Liver (tissue), 9 donors: ENCODE measurements around the gene POLR2C. TPM values are rescaled to one million over a fixed set of nuclear protein-coding genes. Genes with fewer than 3 reads are reported as not detected.

Experiments
- DNase-seq: peaks from one replicate; pipeline ENCODE4 v3.0.0-alpha.2; 2017; ENCODE audit warnings: low spot score
- H3K27ac ChIP-seq, 2 donors: one replicate each; pipeline ENCODE4 v1.7.0; 2013; ENCODE audit warnings: inconsistent platforms in 2 of 2, low read length in 2 of 2, control low read depth in 1 of 2, low read depth in 1 of 2, mild to moderate bottlenecking in 1 of 2
- H3K27me3 ChIP-seq, 4 donors: one replicate each; pipeline versions ENCODE4 v1.6.1 to v1.7.0; 2013; ENCODE audit warnings: low read length in 3 of 4, inconsistent platforms in 1 of 4, mild to moderate bottlenecking in 1 of 4, moderate library complexity in 1 of 4; ENCODE audit not compliant: control insufficient read depth in 4 of 4, insufficient read depth in 4 of 4
- H3K36me3 ChIP-seq, 4 donors: one replicate each; pipeline versions ENCODE4 v1.6.1 to v1.7.0; 2013; ENCODE audit warnings: low read length in 3 of 4, mild to moderate bottlenecking in 3 of 4, low read depth in 1 of 4, moderate library complexity in 1 of 4; ENCODE audit not compliant: control insufficient read depth in 4 of 4, insufficient read depth in 3 of 4
- H3K4me1 ChIP-seq, 4 donors: one replicate each; pipeline versions ENCODE4 v1.6.1 to v1.7.0; 2013; ENCODE audit warnings: low read length in 3 of 4, mild to moderate bottlenecking in 3 of 4, moderate library complexity in 1 of 4; ENCODE audit not compliant: control insufficient read depth in 4 of 4, insufficient read depth in 4 of 4
- H3K4me3 ChIP-seq, 3 donors: one replicate each; pipeline versions ENCODE4 v1.6.1 to v1.7.0; 2013; ENCODE audit warnings: low read length in 3 of 3, control low read depth in 1 of 3, low read depth in 1 of 3, mild to moderate bottlenecking in 1 of 3
- H3K9ac ChIP-seq, 2 donors: one replicate each; pipeline ENCODE4 v1.7.0; 2013; ENCODE audit warnings: low read length in 2 of 2, mild to moderate bottlenecking in 2 of 2, moderate library complexity in 2 of 2, control low read depth in 1 of 2, low read depth in 1 of 2
- H3K9me3 ChIP-seq, 4 donors: one replicate each; pipeline versions ENCODE4 v1.6.1 to v1.7.0; 2013; ENCODE audit warnings: low read length in 3 of 4; ENCODE audit not compliant: control insufficient read depth in 4 of 4
- EGR1 ChIP-seq, 2 donors: IDR thresholded peaks; 2 replicates each; pipeline ENCODE4 v1.6.1; 2016 to 2018; ENCODE audit warnings: antibody characterized with exemption in 2 of 2, low read depth in 2 of 2
- FOXA1 ChIP-seq: IDR thresholded peaks from 2 replicates; pipeline ENCODE4 v1.6.1; 2016; ENCODE audit warnings: antibody characterized with exemption
- GABPA ChIP-seq, 2 donors: IDR thresholded peaks in 1 of 2; conservative IDR thresholded peaks in 1 of 2; 2 replicates each; pipeline ENCODE4 v1.6.1; 2016; ENCODE audit warnings: antibody characterized with exemption in 2 of 2, mild to moderate bottlenecking in 1 of 2, moderate library complexity in 1 of 2
- HNF4A ChIP-seq, 2 donors: conservative IDR thresholded peaks; 2 replicates each; pipeline ENCODE4 v1.6.1; 2016; ENCODE audit warnings: antibody characterized with exemption in 2 of 2, mild to moderate bottlenecking in 2 of 2
- HNF4G ChIP-seq: IDR thresholded peaks from 2 replicates; pipeline ENCODE4 v1.6.1; 2016; ENCODE audit warnings: antibody characterized with exemption
- JUND ChIP-seq, 2 donors: IDR thresholded peaks; 2 replicates each; pipeline ENCODE4 v1.6.1; 2016; ENCODE audit warnings: antibody characterized with exemption in 2 of 2
- MAX ChIP-seq: IDR thresholded peaks from 2 replicates; pipeline ENCODE4 v1.6.1; 2016; ENCODE audit warnings: antibody characterized with exemption
- RAD21 ChIP-seq, 2 donors: IDR thresholded peaks; 2 replicates each; pipeline ENCODE4 v1.6.1; 2016; ENCODE audit warnings: antibody characterized with exemption in 2 of 2, mild to moderate bottlenecking in 2 of 2
- REST ChIP-seq: IDR thresholded peaks from 2 replicates; pipeline ENCODE4 v1.6.1; 2016; ENCODE audit warnings: antibody characterized with exemption, mild to moderate bottlenecking
- RXRA ChIP-seq, 2 donors: IDR thresholded peaks; 2 replicates each; pipeline ENCODE4 v1.6.1; 2017 to 2018; ENCODE audit warnings: antibody characterized with exemption in 2 of 2, mild to moderate bottlenecking in 1 of 2
- SP1 ChIP-seq: IDR thresholded peaks from 2 replicates; pipeline ENCODE4 v1.6.1; 2018; ENCODE audit warnings: antibody characterized with exemption, mild to moderate bottlenecking
- TAF1 ChIP-seq: conservative IDR thresholded peaks from 2 replicates; pipeline ENCODE4 v1.6.1; 2016; ENCODE audit warnings: antibody characterized with exemption, mild to moderate bottlenecking
- WGBS: extraction: QIAGEN DNeasy Blood & Tissue Kit; methylation state at CpG from one replicate; pipeline ENCODE4 v1.1.7; 2013; 5-methylcytosine and 5-hydroxymethylcytosine counted together
- polyA plus RNA-seq, 2 donors: library from polyadenylated mRNA; stranded (reverse) in 1 of 2; unstranded in 1 of 2; fragments of 200-250 nt in 1 of 2; fragments of >200 nt in 1 of 2; fragmentation: Nextera tagmentation in 1 of 2; extraction: Ambion mirVana in 1 of 2; gene quantifications; one replicate each; pipeline versions ENCODE4 v1.2.1 to v1.2.3, GENCODE V29; 2013 to 2015
- total RNA-seq, 2 donors: library from RNA; depleted of rRNA; stranded (reverse); fragments of >200 nt; gene quantifications; one replicate each; pipeline ENCODE4 v1.2.3, GENCODE V29; 2014
- donor health status: healthy.
- donor health status: healthy.
- donor health status: healthy.
- donor health status: healthy.
- donor health status: healthy.

Gene POLR2C
- total and polyA plus RNA-seq, 4 donors, result 25.4 to 68.0 (median 51.3) TPM

GRCh38 chr16:57481421-57481820 lies 18.9 kb downstream of the POLR2C start:
- peaks cover 26 to 56% (median 42%) of the 10 kb centered on the region in 4 donors for H3K4me1 ChIP-seq
- 94% methylated on average over 4 of the region's 4 CpGs for WGBS
- TF ChIP-seq TAF1 (no peak), FOXA1 (no peak), GABPA (IDR thresholded peaks at IDR 0.05 in 1 of 2, conservative IDR thresholded peaks at IDR 0.05 in 1 of 2) (no peak), REST (no peak), RXRA (IDR thresholded peaks at IDR 0.05) (no peak), HNF4G (no peak), EGR1 (IDR thresholded peaks at IDR 0.05; ENCODE audit: low read depth in 2 of 2) (no peak)
- no peaks in the 10 kb centered on the region for H3K27me3 ChIP-seq
- H3K27ac ChIP-seq, result no peak overlapping the region
- no peak for DNase-seq
- H3K36me3 ChIP-seq, result no peaks in the 10 kb centered on the region
- H3K9me3 ChIP-seq, result no peaks in the 10 kb centered on the region
- no peak overlapping the region for H3K9ac ChIP-seq
- H3K4me3 ChIP-seq, result no peak overlapping the region

- H3K4me3 ChIP-seq, result no peak overlapping the region
- H3K27me3 ChIP-seq, result no peaks in the 10 kb centered on the region
- H3K9ac ChIP-seq, result no peak overlapping the region
- H3K27ac ChIP-seq, result no peak overlapping the region
- WGBS, result 81% methylated on average over 14 of the region's 14 CpGs
- no peak for TF ChIP-seq MAX
- TF ChIP-seq JUND (IDR thresholded peaks at IDR 0.05), result no peak
- no peak for TF ChIP-seq RXRA (IDR thresholded peaks at IDR 0.05)
- TF ChIP-seq HNF4A (conservative IDR thresholded peaks at IDR 0.05), result no peak
- no peak for TF ChIP-seq REST
- TF ChIP-seq SP1, result no peak
- no peak for TF ChIP-seq RAD21 (IDR thresholded peaks at IDR 0.05)
- no peak for TF ChIP-seq TAF1
- no peak for TF ChIP-seq EGR1 (IDR thresholded peaks at IDR 0.05; ENCODE audit: low read depth in 2 of 2)
- no peaks in the 10 kb centered on the region for H3K36me3 ChIP-seq
- peaks cover 25 to 50% (median 36%) of the 10 kb centered on the region in 4 donors for H3K4me1 ChIP-seq
- no peaks in the 10 kb centered on the region for H3K9me3 ChIP-seq
- DNase-seq, result no peak
These were observed 20.5 kb downstream of the POLR2C start for GRCh38 chr16:57482845-57483545.
